Erythroblast (primary cell): ENCODE results near the gene SLC35E3.

ENCODE experiments used
- GATA1 ChIP-seq: IDR thresholded peaks from 2 replicates; pipeline ENCODE4 v1.6.1; 2011; ENCODE audit warnings: low read depth, mild to moderate bottlenecking, control low read depth, low read length, moderate library complexity
- POLR2A ChIP-seq: IDR thresholded peaks from 2 replicates; pipeline ENCODE4 v1.6.1; 2011; ENCODE audit warnings: mild to moderate bottlenecking, low read length

- TF ChIP-seq POLR2A: no peak
- no peak for TF ChIP-seq GATA1
Observed at GRCh38 chr12:68727776-68728175, 18.2 kb upstream of the SLC35E3 start.
